GM19395 (cell line): ENCODE measurements around the gene PAPOLG.
"Not testable (repeated sequence)": the region's sequence is repeated elsewhere in the genome, so short reads cannot be mapped to it uniquely, and the experiment has no call there.

Experiments
- ATAC-seq: cut with Tn5 transposase; IDR thresholded peaks from one replicate; pipeline ENCODE4 v1.9.1; 2021; ENCODE audit warnings: mild to moderate bottlenecking, moderate library complexity; ENCODE audit not compliant: unreplicated experiment

The PAPOLG gene

GRCh38 chr2:60771508-60771907, 15.4 kb downstream of the PAPOLG start:
- no peak for ATAC-seq

GRCh38 chr2:60775048-60775639, 19.1 kb downstream of the PAPOLG start:
- no peak for ATAC-seq

GRCh38 chr2:60778352-60778751, 22.3 kb downstream of the PAPOLG start:
- no peak for ATAC-seq

- ATAC-seq, result no peak
Observed at GRCh38 chr2:60779426-60779825, 23.4 kb downstream of the PAPOLG start.

GRCh38 chr2:60780721-60781120, 24.7 kb downstream of the PAPOLG start:
- no peak for ATAC-seq

GRCh38 chr2:60793169-60793568, 37.1 kb downstream of the PAPOLG start:
- no peak for ATAC-seq

- no peak for ATAC-seq
Observed at GRCh38 chr2:60794271-60794863, 38.3 kb downstream of the PAPOLG start.

- ATAC-seq, result no peak
Observed at GRCh38 chr2:60796573-60797509, 40.8 kb downstream of the PAPOLG start.

- ATAC-seq, result no peak
Observed at GRCh38 chr2:60804473-60804872, 48.4 kb downstream of the PAPOLG start.

GRCh38 chr2:60806595-60806987, 50.5 kb downstream of the PAPOLG start:
- ATAC-seq, result no peak

GRCh38 chr2:60806988-60807681, 51.1 kb downstream of the PAPOLG start:
- ATAC-seq, result peak; percentile 78

- ATAC-seq, result no peak
Observed at GRCh38 chr2:60808330-60808801, 52.3 kb downstream of the PAPOLG start.

- no peak for ATAC-seq
Observed at GRCh38 chr2:60811491-60812375, 55.7 kb downstream of the PAPOLG start.

GRCh38 chr2:60817191-60817590, 61.1 kb downstream of the PAPOLG start:
- not testable (repeated sequence) for ATAC-seq

- ATAC-seq, result no peak
Observed at GRCh38 chr2:60818272-60818671, 62.2 kb downstream of the PAPOLG start.

- ATAC-seq, result no peak
Observed at GRCh38 chr2:60819155-60819862, 63.2 kb downstream of the PAPOLG start.

GRCh38 chr2:60819936-60820335, 63.9 kb downstream of the PAPOLG start:
- ATAC-seq, result no peak

- no peak for ATAC-seq
Observed at GRCh38 chr2:60820416-60821132, 64.5 kb downstream of the PAPOLG start.

- ATAC-seq, result no peak
Observed at GRCh38 chr2:60821133-60821469, 65.0 kb downstream of the PAPOLG start.
